Pancreas (tissue), 10 donors: ENCODE data around the gene IL17REL. TPM values are rescaled to one million over a fixed set of nuclear protein-coding genes. Genes with fewer than 3 reads are reported as not detected.

Experiments
- ATAC-seq, 4 donors: fragments of 200-7000 bp; cut with Tn5 transposase; one replicate each; pipeline versions ENCODE4 v1.8.0 to v1.9.1; 2020; ENCODE audit warnings: mild to moderate bottlenecking in 4 of 4, moderate library complexity in 4 of 4
- DNase-seq, 6 donors: peaks; one replicate each; pipeline ENCODE4 v3.0.0-alpha.2; 2020
- FAIRE-seq: peaks from 2 replicates; lab custom pipeline; 2012; peaks lifted over from hg19 to GRCh38; lab: Jason Lieb, UNC
- H3K27ac ChIP-seq, 4 donors: fragments of 200-600 bp; sonication (generic); 1 replicate in 3 of 4; 2 replicates in 1 of 4; pipeline versions ENCODE4 v1.5.0 to v1.8.0; 2020
- H3K27me3 ChIP-seq, 4 donors: fragments of 200-600 bp; one replicate each; pipeline ENCODE4 v1.8.0; 2021
- H3K36me3 ChIP-seq, 3 donors: fragments of 200-600 bp; sonication (generic) in 1 of 3; one replicate each; pipeline versions ENCODE4 v1.5.0 to v1.8.0; 2020 to 2021
- H3K4me1 ChIP-seq, 3 donors: fragments of 200-600 bp; one replicate each; pipeline ENCODE4 v1.8.0; 2021
- H3K4me3 ChIP-seq, 4 donors: fragments of 200-600 bp; sonication (generic) in 2 of 4; one replicate each; pipeline versions ENCODE4 v1.5.0 to v1.8.0; 2020 to 2021
- H3K9me3 ChIP-seq, 4 donors: fragments of 200-600 bp; one replicate each; pipeline ENCODE4 v1.8.0; 2021
- WGBS, 2 donors: extraction: QIAGEN DNeasy Blood & Tissue Kit; methylation state at CpG; one replicate each; pipeline ENCODE4 v1.1.7; 2013; 5-methylcytosine and 5-hydroxymethylcytosine counted together
- intact Hi-C, 3 donors: fragments of 100-400 bp; cut with DNase I; formaldehyde crosslinking; loops; one replicate each; pipeline versions ENCODE4 v1.11.1 to v1.14.2; 2022
- polyA plus RNA-seq, 2 donors: library from polyadenylated mRNA; stranded (reverse); fragments of 200-250 nt; gene quantifications; one replicate each; pipeline ENCODE4 v1.2.3, GENCODE V29; 2013
- total RNA-seq, 6 donors: library from RNA; stranded (reverse); fragmentation: NEBNext Ultra II Directional in 4 of 6; extraction: Animal tissue kit (Norgen Biotek cat#: 25700) in 4 of 6; gene quantifications; one replicate each; pipeline versions ENCODE4 v1.2.1 to v1.2.4, GENCODE V29; 2021 to 2023
- TF ChIP-seq, protein P1 (sequence below), 4 donors: fragments of 200-600 bp; sonication (generic) in 3 of 4; IDR thresholded peaks; one replicate each; pipeline versions ENCODE4 v1.5.0 to v1.8.0; 2021; ENCODE audit warnings: antibody characterized with exemption in 4 of 4
- donor health status: healthy with polysubstance abuse.
- donor health status: DM: no; HTN: no; CAD: no; lungs with moderate emphysema.
- donor health status: DM: no; HTN: no; CAD: no.
- donor health status: control.
- donor health status: control.
- donor health status: Bipolar disorder and iron deficiency.
- donor health status: DM: yes; HTN: yes; CAD: no.
- donor health status: DM: no; HTN: no; CAD: no.
- donor health status: DM: no; HTN: no; CAD: no.
- donor health status: DM: yes; HTN: yes; CAD: no.

IL17REL gene
- total and polyA plus RNA-seq, 8 donors: not detected

DNA sequence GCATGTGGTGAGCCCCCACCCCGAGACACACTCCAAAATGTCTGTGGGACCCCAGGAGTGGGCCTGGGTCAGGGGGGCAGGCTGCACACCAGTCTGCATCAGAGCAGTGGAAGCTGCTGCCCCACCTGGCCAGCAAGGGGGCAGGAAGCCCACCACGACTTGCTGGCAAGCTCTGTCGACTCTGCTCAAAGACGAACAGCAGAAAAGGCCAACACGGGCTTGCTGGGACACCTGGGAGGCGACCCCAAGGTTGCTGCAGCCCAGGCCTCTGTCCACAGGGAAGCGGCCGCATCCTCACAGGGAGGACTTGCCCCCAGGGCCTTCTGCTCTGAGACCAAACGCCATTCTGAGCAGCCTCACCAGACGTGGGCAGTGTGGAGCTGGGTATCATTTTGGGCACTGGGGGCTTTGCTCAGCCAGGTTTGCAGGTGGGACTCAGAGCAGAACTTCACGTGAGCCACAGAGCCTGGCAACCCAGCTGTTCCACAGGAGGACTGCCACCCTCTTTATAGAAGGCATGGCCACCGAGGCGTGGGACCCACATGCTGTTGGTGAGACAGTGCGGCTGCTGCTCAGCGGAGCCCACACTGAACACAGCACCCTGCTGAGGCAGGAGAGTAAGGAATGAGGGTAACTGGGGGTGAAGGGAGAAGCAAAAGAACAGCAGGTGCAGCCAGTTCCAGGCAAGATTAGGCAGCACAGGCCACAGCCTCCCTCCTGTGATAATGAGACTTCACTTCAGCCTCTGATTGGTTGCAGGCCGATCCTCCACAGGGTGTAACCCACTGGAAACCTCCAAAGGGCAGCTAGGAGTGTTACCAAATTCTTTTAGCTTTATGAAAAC lies 11.0 kb downstream of the IL17REL start:
- H3K27ac ChIP-seq: no peak overlapping the region

DNA sequence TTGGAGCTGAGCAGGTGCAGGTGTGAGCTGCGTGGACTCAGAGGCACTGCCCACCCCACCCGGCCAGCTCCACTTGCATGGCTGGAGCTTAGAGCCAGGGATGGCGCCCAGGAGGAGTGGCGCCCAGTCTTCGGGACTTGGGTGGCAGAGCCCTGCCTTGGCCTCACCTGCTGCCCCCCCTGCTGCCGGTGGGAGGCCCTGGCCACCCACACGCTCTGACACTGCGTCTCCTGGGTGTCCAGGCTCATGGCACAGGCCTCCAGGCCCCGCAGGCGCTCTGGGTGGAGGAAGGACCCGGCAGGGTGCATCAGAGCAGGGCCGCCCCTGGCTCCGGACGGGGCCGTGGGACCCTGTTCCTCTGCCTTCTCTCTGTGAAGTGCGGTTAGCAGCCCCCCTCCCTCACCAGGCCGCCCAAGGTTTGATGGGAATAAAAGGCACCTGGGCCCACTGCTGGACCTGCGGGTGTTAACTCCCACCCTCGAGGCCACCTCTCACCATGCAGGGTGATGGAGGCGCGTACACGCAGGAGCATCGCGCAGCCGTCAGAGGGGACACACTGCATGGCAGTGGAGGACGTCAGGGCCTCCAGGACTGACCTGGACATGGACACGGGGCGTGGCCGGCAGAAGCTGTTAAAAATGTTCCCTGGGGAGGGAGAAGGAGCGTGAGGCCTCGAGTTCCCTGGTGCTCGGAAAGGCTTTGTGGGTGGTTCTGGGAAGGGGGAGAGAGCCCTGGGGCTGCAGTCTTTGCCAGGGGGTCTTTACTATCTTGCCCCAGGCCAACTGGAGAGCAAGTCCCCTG lies 11.8 kb downstream of the IL17REL start:
- Histone ChIP-seq H3K4me3 (no peak overlapping the region), H3K9me3 (no peaks in the 10 kb centered on the region), H3K4me1 (no peaks in the 10 kb centered on the region), H3K27me3 (no peaks in the 10 kb centered on the region), H3K36me3 (no peaks in the 10 kb centered on the region), H3K27ac (no peak overlapping the region)
- intact Hi-C loops: no loop called here
- no peak for ATAC-seq
- no peak for FAIRE-seq
- TF ChIP-seq, protein P1, sequence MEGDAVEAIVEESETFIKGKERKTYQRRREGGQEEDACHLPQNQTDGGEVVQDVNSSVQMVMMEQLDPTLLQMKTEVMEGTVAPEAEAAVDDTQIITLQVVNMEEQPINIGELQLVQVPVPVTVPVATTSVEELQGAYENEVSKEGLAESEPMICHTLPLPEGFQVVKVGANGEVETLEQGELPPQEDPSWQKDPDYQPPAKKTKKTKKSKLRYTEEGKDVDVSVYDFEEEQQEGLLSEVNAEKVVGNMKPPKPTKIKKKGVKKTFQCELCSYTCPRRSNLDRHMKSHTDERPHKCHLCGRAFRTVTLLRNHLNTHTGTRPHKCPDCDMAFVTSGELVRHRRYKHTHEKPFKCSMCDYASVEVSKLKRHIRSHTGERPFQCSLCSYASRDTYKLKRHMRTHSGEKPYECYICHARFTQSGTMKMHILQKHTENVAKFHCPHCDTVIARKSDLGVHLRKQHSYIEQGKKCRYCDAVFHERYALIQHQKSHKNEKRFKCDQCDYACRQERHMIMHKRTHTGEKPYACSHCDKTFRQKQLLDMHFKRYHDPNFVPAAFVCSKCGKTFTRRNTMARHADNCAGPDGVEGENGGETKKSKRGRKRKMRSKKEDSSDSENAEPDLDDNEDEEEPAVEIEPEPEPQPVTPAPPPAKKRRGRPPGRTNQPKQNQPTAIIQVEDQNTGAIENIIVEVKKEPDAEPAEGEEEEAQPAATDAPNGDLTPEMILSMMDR (IDR thresholded peaks at IDR 0.05): no peak
- WGBS, 2 donors: 89 to 92% methylated on average over 30 to 32 of the region's 32 CpGs
- peak in 3 of 6 donors; percentile 8 to 70 (median 54) for DNase-seq

More for the DNA sequence above, 11.0 kb downstream of the IL17REL start:
- Histone ChIP-seq H3K27me3 (no peaks in the 10 kb centered on the region), H3K4me1 (no peaks in the 10 kb centered on the region), H3K36me3 (no peaks in the 10 kb centered on the region), H3K9me3 (no peaks in the 10 kb centered on the region), H3K4me3 (no peak overlapping the region)
- DNase-seq: peak in 2 of 6 donors; percentile 49 to 52
- 77 to 84% methylated on average over 16 of the region's 16 CpGs for WGBS, 2 donors
- TF ChIP-seq, protein P1 (IDR thresholded peaks at IDR 0.05): no peak
- no peak for FAIRE-seq
- no peak for ATAC-seq
- intact Hi-C loops: no loop called here

DNA sequence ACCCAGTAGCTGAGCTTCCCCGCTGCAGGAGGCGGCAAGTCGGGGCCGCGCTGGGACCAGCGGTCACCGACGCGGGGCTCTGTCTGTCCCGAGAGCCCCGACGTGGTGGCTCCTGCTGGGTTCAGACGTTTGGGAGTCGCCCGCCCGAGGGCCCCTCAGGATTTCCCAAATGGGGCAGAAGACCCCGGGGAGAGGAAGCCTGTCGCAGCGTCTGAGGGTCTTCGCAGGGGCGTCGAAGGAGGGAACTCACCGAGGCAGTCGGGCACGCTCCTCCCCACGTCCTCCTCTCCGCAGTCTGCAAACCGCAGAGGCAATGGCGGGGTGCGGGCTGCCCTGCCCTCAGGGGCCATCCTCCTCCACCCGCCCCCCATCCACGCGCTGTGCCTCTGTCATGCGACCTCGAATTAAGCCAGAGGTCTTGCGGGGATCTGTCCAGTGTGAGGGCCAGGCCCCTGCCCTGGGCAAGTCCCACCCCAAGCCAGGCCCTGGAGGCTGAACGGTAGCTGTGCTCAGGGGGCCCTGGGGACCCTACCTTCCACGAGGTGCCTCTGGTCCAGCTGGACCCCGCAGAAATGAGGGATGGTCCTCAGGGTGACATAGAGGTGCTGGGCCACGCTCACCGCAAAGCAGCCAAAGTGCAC lies 12.5 kb downstream of the IL17REL start:
- Histone ChIP-seq H3K4me3 (peak overlapping the region in 1 of 4 donors; percentile 36), H3K27me3 (no peaks in the 10 kb centered on the region), H3K4me1 (no peaks in the 10 kb centered on the region), H3K9me3 (no peaks in the 10 kb centered on the region), H3K36me3 (no peaks in the 10 kb centered on the region), H3K27ac (no peak overlapping the region)
- intact Hi-C loops: no loop called here
- ATAC-seq (peak in 1 of 4 donors; percentile 16), FAIRE-seq (no peak), DNase-seq (peak in 4 of 6 donors; percentile 10 to 72 (median 41))
- 39 to 49% methylated on average over 38 to 41 of the region's 41 CpGs for WGBS, 2 donors
- TF ChIP-seq, protein P1 (IDR thresholded peaks at IDR 0.05): no peak

DNA sequence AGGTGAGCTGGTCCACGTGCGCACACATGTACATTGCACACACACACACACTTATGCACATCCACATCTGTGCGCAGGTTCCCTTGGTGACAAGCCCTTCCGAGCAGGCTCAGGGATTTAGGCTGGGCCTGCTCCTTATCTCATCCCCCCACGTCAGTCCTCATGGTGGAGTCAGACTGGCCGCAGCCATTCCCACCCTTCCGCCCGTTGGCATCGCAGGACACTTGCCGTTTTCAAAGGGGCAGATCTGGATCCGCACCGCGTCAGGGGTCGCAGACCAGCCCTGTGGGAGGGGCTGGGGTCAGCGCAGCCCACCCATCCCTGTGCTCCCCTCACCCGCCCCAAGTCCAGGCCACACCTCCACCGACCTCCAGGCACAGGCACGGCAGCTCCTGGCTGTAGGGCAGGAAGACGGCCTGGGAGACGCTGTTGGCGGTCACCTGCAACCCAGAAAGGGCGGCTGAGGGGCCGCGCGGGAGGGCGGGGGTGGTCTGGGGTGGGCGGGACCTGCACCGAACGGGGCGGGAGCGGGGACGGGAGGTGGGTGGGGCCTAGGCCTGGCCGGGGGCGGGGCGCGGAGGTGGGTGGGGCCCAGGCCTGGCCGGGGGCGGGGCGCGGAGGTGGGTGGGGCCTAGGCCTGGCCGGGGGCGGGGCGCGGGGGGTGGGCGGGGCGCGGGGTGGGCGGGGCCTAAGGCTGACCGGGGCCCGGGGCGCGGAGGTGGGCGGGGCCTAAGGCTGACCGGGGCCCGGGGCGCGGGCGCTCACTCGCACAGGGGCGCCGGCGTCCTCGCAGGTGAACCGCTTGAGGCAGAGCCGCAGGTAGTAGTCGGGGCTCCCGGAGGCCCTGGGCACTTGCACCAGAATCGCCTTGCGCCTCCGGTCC lies 13.3 kb downstream of the IL17REL start:
- 20 to 27% methylated on average over 37 to 57 of the region's 70 CpGs for WGBS, 2 donors
- Histone ChIP-seq H3K27me3 (no peaks in the 10 kb centered on the region), H3K4me3 (peak overlapping the region in 1 of 4 donors; percentile 36), H3K9me3 (no peaks in the 10 kb centered on the region), H3K36me3 (no peaks in the 10 kb centered on the region), H3K27ac (no peak overlapping the region), H3K4me1 (no peaks in the 10 kb centered on the region)
- peak; percentile 25 to 69 (median 60) for ATAC-seq
- no peak for FAIRE-seq
- intact Hi-C loops: no loop called here
- DNase-seq: peak in 4 of 6 donors; percentile 15 to 80 (median 61)
- TF ChIP-seq, protein P1 (IDR thresholded peaks at IDR 0.05): no peak
